B cell (primary cell): ENCODE results near the gene SPEM2.

Source experiments
- CTCF ChIP-seq: fragments of 200-600 bp; IDR thresholded peaks from one replicate; pipeline ENCODE4 v1.8.0; 2022; ENCODE audit warnings: antibody characterized with exemption, mild to moderate bottlenecking
- EZH2 ChIP-seq: IDR thresholded peaks from 2 replicates; pipeline ENCODE4 v1.6.1; 2012; ENCODE audit warnings: borderline replicate concordance, low read depth, mild to moderate bottlenecking, moderate library complexity, low read length; ENCODE audit not compliant: insufficient read depth, poor library complexity, severe bottlenecking

DNA sequence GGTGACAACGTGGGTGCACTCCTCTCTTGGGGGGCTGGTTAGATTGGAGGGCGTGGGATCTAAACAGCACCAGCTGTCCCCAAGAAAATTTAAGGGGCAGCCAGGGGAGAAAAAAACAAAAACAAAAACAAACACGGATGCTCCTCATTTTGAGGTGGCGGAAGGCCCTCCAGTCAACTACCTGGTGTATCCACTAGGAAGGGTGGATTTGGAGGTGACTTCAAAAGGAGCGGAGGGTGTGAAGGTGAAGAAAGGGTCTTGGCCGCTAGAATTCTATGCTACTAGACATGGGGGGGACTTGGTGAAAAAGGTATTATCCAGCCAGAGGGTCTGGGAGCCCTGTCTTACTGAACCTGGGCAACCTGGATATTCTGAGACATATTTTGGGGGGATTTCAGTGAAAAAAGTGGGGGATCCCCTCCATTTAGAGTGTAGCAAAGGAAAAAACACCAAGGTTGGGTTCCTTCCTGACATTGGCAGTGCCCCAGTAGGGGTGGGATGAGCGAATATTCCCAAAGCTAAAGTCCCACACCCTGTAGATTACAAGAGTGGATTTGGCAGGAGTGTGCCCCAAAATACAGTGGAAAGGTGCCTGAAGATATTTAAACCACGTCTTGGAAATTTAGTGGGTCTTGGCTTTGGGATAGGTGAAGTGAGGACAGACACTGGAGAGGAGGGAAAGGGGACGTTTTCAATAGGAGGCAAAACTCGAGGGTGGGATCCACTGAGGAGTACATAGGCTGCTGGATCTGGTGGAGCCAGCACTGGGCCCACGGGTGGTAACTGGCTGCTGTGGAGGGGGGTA, 13.4 kb downstream of the SPEM2 start:
- no peak for TF ChIP-seq CTCF
- no peak for TF ChIP-seq EZH2
